C4-2B (cell line): ENCODE measurements around the gene TEX55.

Experiments
- ZFX ChIP-seq: fragments of 450-650 bp; IDR thresholded peaks from 2 replicates; pipeline ENCODE4 v1.6.1; 2017
- TF ChIP-seq, protein P1 (sequence below): fragments of 450-650 bp; conservative IDR thresholded peaks from 2 replicates; pipeline ENCODE4 v1.5.1; 2017; ENCODE audit warnings: mild to moderate bottlenecking

DNA sequence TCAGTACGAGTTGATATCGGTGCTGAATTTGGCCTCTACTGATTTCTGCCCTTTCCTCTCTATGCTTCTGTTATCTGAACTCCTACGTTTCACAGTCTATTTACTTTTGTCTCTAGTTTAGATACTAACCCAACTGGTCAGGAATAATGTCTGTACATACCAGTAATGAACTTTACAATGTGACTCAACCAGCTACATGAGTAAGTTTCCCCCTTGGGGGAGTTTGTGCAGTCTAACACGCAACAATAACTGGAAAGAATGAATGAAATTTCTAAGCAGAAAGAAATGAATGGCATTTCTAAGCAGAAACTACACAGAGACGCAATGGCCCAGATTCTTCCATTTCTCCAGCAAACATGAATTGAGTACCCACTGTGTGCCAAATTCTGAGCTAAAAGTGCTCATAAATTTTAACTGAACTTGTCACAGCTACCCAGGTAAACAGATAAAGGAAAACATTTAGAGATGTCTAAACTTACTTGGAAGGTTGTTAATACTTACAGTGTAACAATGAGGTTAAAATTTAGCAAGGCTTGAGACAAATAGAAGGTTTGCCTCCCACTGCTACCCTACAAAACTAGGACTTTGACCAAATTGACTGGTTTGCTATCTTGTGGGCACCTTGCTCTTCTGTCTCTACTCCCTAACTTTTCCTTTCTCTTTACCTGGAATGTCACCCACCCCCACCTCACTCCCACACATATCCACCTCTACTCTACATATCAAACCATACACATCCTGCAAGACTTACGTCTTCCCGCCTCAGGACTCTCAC, 39.0 kb downstream of the TEX55 start:
- TF ChIP-seq, protein P1, sequence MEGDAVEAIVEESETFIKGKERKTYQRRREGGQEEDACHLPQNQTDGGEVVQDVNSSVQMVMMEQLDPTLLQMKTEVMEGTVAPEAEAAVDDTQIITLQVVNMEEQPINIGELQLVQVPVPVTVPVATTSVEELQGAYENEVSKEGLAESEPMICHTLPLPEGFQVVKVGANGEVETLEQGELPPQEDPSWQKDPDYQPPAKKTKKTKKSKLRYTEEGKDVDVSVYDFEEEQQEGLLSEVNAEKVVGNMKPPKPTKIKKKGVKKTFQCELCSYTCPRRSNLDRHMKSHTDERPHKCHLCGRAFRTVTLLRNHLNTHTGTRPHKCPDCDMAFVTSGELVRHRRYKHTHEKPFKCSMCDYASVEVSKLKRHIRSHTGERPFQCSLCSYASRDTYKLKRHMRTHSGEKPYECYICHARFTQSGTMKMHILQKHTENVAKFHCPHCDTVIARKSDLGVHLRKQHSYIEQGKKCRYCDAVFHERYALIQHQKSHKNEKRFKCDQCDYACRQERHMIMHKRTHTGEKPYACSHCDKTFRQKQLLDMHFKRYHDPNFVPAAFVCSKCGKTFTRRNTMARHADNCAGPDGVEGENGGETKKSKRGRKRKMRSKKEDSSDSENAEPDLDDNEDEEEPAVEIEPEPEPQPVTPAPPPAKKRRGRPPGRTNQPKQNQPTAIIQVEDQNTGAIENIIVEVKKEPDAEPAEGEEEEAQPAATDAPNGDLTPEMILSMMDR: no peak
- no peak for TF ChIP-seq ZFX
